AG04449 (cell line): Measurements from ENCODE around the gene CTSO.

Experiments
- CTCF ChIA-PET: fragments of 350-600 bp; formaldehyde crosslinking; extraction: SDS; loops from one replicate; lab custom pipeline; 2021; ENCODE audit warnings: antibody characterized with exemption; lab: Yijun Ruan, JAX
- POLR2A ChIA-PET: fragments of 400-600, 350-600 bp; formaldehyde crosslinking; extraction: SDS; loops from one replicate; lab custom pipeline; 2020; ENCODE audit warnings: antibody characterized with exemption, inconsistent platforms; lab: Yijun Ruan, JAX
- DNase-seq: peaks from one replicate; pipeline ENCODE4 v3.0.0-alpha.2; 2010; ENCODE audit warnings: low read depth, low spot score
- H3K4me3 ChIP-seq: 2 replicates; pipeline ENCODE4 v1.5.1; 2011; ENCODE audit warnings: low read depth, mild to moderate bottlenecking, control low read depth, low read length
- TF ChIP-seq, protein P1 (sequence below): IDR thresholded peaks from one replicate; pipeline ENCODE4 v1.5.1; 2011; ENCODE audit warnings: mild to moderate bottlenecking, moderate library complexity, low read length, control low read depth, inconsistent platforms; ENCODE audit not compliant: insufficient read depth; ENCODE audit errors: missing control alignments

The CTSO gene

GRCh38 chr4:155879767-155880166 is 73.9 kb downstream of the CTSO start:
- TF ChIP-seq, protein P1, sequence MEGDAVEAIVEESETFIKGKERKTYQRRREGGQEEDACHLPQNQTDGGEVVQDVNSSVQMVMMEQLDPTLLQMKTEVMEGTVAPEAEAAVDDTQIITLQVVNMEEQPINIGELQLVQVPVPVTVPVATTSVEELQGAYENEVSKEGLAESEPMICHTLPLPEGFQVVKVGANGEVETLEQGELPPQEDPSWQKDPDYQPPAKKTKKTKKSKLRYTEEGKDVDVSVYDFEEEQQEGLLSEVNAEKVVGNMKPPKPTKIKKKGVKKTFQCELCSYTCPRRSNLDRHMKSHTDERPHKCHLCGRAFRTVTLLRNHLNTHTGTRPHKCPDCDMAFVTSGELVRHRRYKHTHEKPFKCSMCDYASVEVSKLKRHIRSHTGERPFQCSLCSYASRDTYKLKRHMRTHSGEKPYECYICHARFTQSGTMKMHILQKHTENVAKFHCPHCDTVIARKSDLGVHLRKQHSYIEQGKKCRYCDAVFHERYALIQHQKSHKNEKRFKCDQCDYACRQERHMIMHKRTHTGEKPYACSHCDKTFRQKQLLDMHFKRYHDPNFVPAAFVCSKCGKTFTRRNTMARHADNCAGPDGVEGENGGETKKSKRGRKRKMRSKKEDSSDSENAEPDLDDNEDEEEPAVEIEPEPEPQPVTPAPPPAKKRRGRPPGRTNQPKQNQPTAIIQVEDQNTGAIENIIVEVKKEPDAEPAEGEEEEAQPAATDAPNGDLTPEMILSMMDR = no peak

GRCh38 chr4:155878611-155879010 is 75.1 kb downstream of the CTSO start:
- ChIA-PET CTCF (no interaction called here), POLR2A (no interaction called here)
- no peak for DNase-seq
- TF ChIP-seq, protein P1 = no peak
- H3K4me3 ChIP-seq = no peak overlapping the region

More at GRCh38 chr4:155879767-155880166, 73.9 kb downstream of the CTSO start:
- POLR2A ChIA-PET = no interaction called here
- H3K4me3 ChIP-seq = no peak overlapping the region
- no peak for DNase-seq
- CTCF ChIA-PET = no interaction called here

DNA sequence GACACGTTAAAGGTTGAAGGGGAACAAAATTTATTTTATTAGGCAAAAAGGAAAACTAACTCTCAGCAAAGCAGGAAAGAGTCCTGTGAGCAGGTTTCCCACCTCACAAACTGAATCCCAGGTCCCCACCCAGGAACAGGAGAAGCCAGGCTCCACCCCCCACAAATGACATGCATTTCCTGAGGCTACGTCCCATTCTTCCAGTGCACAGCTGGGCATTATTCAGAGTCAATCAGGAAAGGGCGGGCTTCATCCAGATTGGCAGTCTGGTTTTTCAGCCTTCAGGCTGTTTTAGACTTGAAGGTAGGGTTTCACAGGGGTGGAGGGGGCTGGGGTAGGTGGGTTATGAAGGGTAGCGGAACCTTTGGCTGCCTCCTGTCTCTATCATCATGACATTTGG is 75.7 kb downstream of the CTSO start:
- TF ChIP-seq, protein P1 = no peak
- no peak overlapping the region for H3K4me3 ChIP-seq
- CTCF ChIA-PET = no interaction called here
- no peak for DNase-seq
- POLR2A ChIA-PET = no interaction called here

GRCh38 chr4:155875878-155876277 is 77.8 kb downstream of the CTSO start:
- TF ChIP-seq, protein P1 = no peak
- no peak for DNase-seq
- H3K4me3 ChIP-seq = no peak overlapping the region
- ChIA-PET CTCF (no interaction called here), POLR2A (no interaction called here)
